ENCODE results near the gene EIF1B. TPM values are rescaled to one million over a fixed set of nuclear protein-coding genes. Genes with fewer than 3 reads are reported as not detected.

Gene EIF1B
- total RNA-seq, 4 donors from 2014 or later = 12.9 to 32.7 (median 24.5) TPM

GRCh38 chr3:40350529-40350928, 41.0 kb downstream of the EIF1B start:
- Histone ChIP-seq H3K9me3 (no peaks in the 10 kb centered on the region), H3K27me3 (no peaks in the 10 kb centered on the region), H3K36me3 (no peaks in the 10 kb centered on the region), H3K27ac (no peak overlapping the region), H3K4me1 (no peaks in the 10 kb centered on the region), H3K4me3 (no peak overlapping the region)
- no peak for ATAC-seq
- DNase-seq = no peak
- intact Hi-C loops (cut with DNase I; ENCODE audit: low total_unique reads) (no loop called here), in situ Hi-C loops (cut with MboI; ENCODE audit: low sequenced_read_pairs in 4 of 4) (no loop called here)
- TF ChIP-seq CTCF (IDR thresholded peaks at IDR 0.05 in 4 of 5, conservative IDR thresholded peaks at IDR 0.05 in 1 of 5) (no peak), POLR2A (IDR thresholded peaks at IDR 0.05) (no peak)

GRCh38 chr3:40355410-40355809, 45.9 kb downstream of the EIF1B start:
- H3K4me3 ChIP-seq = no peak overlapping the region
- no peaks in the 10 kb centered on the region for H3K4me1 ChIP-seq
- no peak for DNase-seq
- H3K36me3 ChIP-seq = no peaks in the 10 kb centered on the region
- in situ Hi-C loops (cut with MboI; ENCODE audit: low sequenced_read_pairs in 4 of 4) (no loop called here), intact Hi-C loops (cut with DNase I; ENCODE audit: low total_unique reads) (no loop called here)
- ATAC-seq = no peak
- H3K27ac ChIP-seq = no peak overlapping the region
- H3K27me3 ChIP-seq = no peaks in the 10 kb centered on the region
- no peaks in the 10 kb centered on the region for H3K9me3 ChIP-seq
- no peak for TF ChIP-seq POLR2A (IDR thresholded peaks at IDR 0.05)
- TF ChIP-seq CTCF (IDR thresholded peaks at IDR 0.05 in 4 of 5, conservative IDR thresholded peaks at IDR 0.05 in 1 of 5) = no peak

- Histone ChIP-seq H3K27me3 (no peaks in the 10 kb centered on the region), H3K27ac (no peak overlapping the region), H3K4me3 (no peak overlapping the region), H3K36me3 (no peaks in the 10 kb centered on the region), H3K4me1 (no peaks in the 10 kb centered on the region), H3K9me3 (no peaks in the 10 kb centered on the region)
- ATAC-seq (no peak), DNase-seq (no peak)
- TF ChIP-seq CTCF (IDR thresholded peaks at IDR 0.05 in 4 of 5, conservative IDR thresholded peaks at IDR 0.05 in 1 of 5) (no peak), POLR2A (IDR thresholded peaks at IDR 0.05) (no peak)
- intact Hi-C loops (cut with DNase I; ENCODE audit: low total_unique reads) = no loop called here
- in situ Hi-C loops (cut with MboI; ENCODE audit: low sequenced_read_pairs in 4 of 4) = no loop called here
Observed at GRCh38 chr3:40358454-40358853, 48.9 kb downstream of the EIF1B start.

Other genes with a start within 250 kb of the EIF1B start
- 1 to 10 TPM in 1 of 4 donors, under 1 TPM in 3; 0.12 to 1.1 (median 0.56) TPM for gene ENTPD3, start 77.5 kb downstream of the EIF1B start, total RNA-seq
- gene RPL14, start 147.6 kb downstream of the EIF1B start, total RNA-seq = 100 to 1,000 TPM; 170 to 330 (median 296) TPM
- 1 to 10 TPM; 1.9 to 7.2 (median 2.7) TPM for gene ZNF619, start 167.4 kb downstream of the EIF1B start, total RNA-seq
- 1 to 10 TPM in 2 of 4 donors, under 1 TPM in 2; 0.33 to 4.2 (median 1.9) TPM for gene ZNF620, start 196.3 kb downstream of the EIF1B start, total RNA-seq
- gene ZNF621, start 215.3 kb downstream of the EIF1B start, total RNA-seq = 1 to 10 TPM; 5.7 to 8.4 (median 7.4) TPM